K562 (cell line): ENCODE results near the gene DCAF6. TPM values are rescaled to one million over a fixed set of nuclear protein-coding genes. Genes with fewer than 3 reads are reported as not detected.
A peak's percentile ranks its signal among the peaks of the same experiment; 100 is the strongest.

Experiments
- BCOR ChIP-seq: fragments of 450-650 bp; IDR thresholded peaks from 2 replicates; pipeline ENCODE4 v1.6.1; 2016
- CCNT2 ChIP-seq: IDR thresholded peaks from 2 replicates; pipeline ENCODE4 v1.6.1; 2011; ENCODE audit warnings: borderline replicate concordance, low read depth, mild to moderate bottlenecking, moderate library complexity, mixed read lengths, low read length; ENCODE audit not compliant: insufficient read length; ENCODE audit errors: extremely low read depth
- CEBPB ChIP-seq: fragments of 450-650 bp; IDR thresholded peaks from 2 replicates; pipeline ENCODE4 v1.6.1; 2016; ENCODE audit warnings: missing genetic modification characterization, missing compliant biosample characterization
- CREB1 ChIP-seq, 2 experiments: sonication (generic) in 1 of 2; formaldehyde crosslinking in 1 of 2; IDR thresholded peaks; 2 replicates each; pipeline versions ENCODE4 v1.6.1 to v1.8.0; 2012 to 2022; ENCODE audit warnings: inconsistent platforms in 1 of 2, mild to moderate bottlenecking in 1 of 2, missing genetic modification reagents in 1 of 2, moderate library complexity in 1 of 2
- HIVEP1 ChIP-seq: fragments of 250-450 bp; sonication (Bioruptor Pico); IDR thresholded peaks from 2 replicates; pipeline ENCODE4 v1.4.0; 2020; ENCODE audit warnings: mild to moderate bottlenecking
- JUND ChIP-seq, 2 experiments: IDR thresholded peaks; 2 replicates in 1 of 2; 3 replicates in 1 of 2; pipeline ENCODE4 v1.6.1; 2011; ENCODE audit warnings: borderline replicate concordance in 2 of 2, low read depth in 2 of 2, low read length in 2 of 2, improper control_type of control experiment in 1 of 2, missing biosample characterization in 1 of 2, missing genetic modification characterization in 1 of 2, missing genetic modification reagents in 1 of 2
- MAFF ChIP-seq: IDR thresholded peaks from 2 replicates; pipeline ENCODE4 v1.6.1; 2012; ENCODE audit warnings: low read length, improper control_type of control experiment
- NFE2 ChIP-seq: IDR thresholded peaks from 2 replicates; pipeline ENCODE4 v1.6.1; 2014; ENCODE audit warnings: antibody characterized with exemption, low read depth
- SRSF7 ChIP-seq: fragments of 200-400 bp; formaldehyde crosslinking; optimal IDR thresholded peaks from 2 replicates; pipeline ENCODE3; 2017; ENCODE audit warnings: mild to moderate bottlenecking, low read depth, low read length
- TRIM24 ChIP-seq, 2 experiments: fragments of 450-650 bp; IDR thresholded peaks; 2 replicates each; pipeline ENCODE4 v1.6.1; 2016
- YBX1 ChIP-seq: fragments of 450-650 bp; IDR thresholded peaks from 2 replicates; pipeline ENCODE4 v1.7.1; 2016; ENCODE audit warnings: mild to moderate bottlenecking
- YY1 ChIP-seq, 3 experiments: IDR thresholded peaks; 2 replicates each; pipeline ENCODE4 v1.6.1; 2011; ENCODE audit warnings: low read length in 2 of 3, mild to moderate bottlenecking in 2 of 3, moderate library complexity in 2 of 3, borderline replicate concordance in 1 of 3, control low read depth in 1 of 3, low read depth in 1 of 3; ENCODE audit not compliant: insufficient read depth in 3 of 3, insufficient replicate concordance in 2 of 3, control insufficient read depth in 1 of 3, insufficient read length in 1 of 3; ENCODE audit errors: extremely low read depth in 1 of 3
- ZC3H8 ChIP-seq: fragments of 450-650 bp; IDR thresholded peaks from 2 replicates; pipeline ENCODE4 v1.6.1; 2017
- ZKSCAN8 ChIP-seq: fragments of 200-800 bp; sonication (Bioruptor generic); IDR thresholded peaks from 2 replicates; pipeline ENCODE4 v1.6.1; 2016; ENCODE audit warnings: missing genetic modification characterization, missing compliant biosample characterization
- ZNF316 ChIP-seq: fragments of 450-650 bp; IDR thresholded peaks from 2 replicates; pipeline ENCODE4 v1.6.1; 2016
- ZNF395 ChIP-seq: fragments of 200-800 bp; sonication (Bioruptor generic); IDR thresholded peaks from 2 replicates; pipeline ENCODE4 v1.6.1; 2017; ENCODE audit warnings: missing genetic modification characterization, missing compliant biosample characterization
- ZNF589 ChIP-seq: fragments of 200-800 bp; sonication (Bioruptor generic); IDR thresholded peaks from 2 replicates; pipeline ENCODE4 v1.6.1; 2016; ENCODE audit warnings: low read depth, missing genetic modification characterization, missing compliant biosample characterization
- ZNF740 ChIP-seq, 3 experiments: fragments of 200-800 bp in 1 of 3; sonication (Bioruptor generic) in 1 of 3; sonication (generic) in 1 of 3; formaldehyde crosslinking in 1 of 3; IDR thresholded peaks; 2 replicates each; pipeline versions ENCODE4 v1.6.1 to v1.8.0; 2016 to 2022; ENCODE audit warnings: mild to moderate bottlenecking in 2 of 3, missing compliant biosample characterization in 2 of 3, missing genetic modification characterization in 2 of 3, missing genetic modification reagents in 1 of 3
- polyA plus RNA-seq, 8 experiments: library from polyadenylated mRNA; depleted of rRNA in 4 of 8; stranded (reverse) in 5 of 8; unstranded in 3 of 8; fragments of >200 nt; fragmentation: Nextera tagmentation in 2 of 8; fragmentation: Illumina TruSeq in 1 of 8; extraction: Ambion mirVana in 2 of 8; extraction: Trizol in 1 of 8; gene quantifications; 2 replicates each; pipeline versions ENCODE4 v1.2.1 to v1.2.3, GENCODE V29; 2011 to 2014; ENCODE audit warnings: inconsistent platforms in 1 of 8, missing spikeins in 1 of 8
- total RNA-seq, 7 experiments: library from RNA; depleted of rRNA in 6 of 7; stranded (reverse); fragments of >200 nt in 6 of 7; fragmentation: Illumina TruSeq in 2 of 7; extraction: Trizol in 2 of 7; gene quantifications; 2 replicates each; pipeline versions ENCODE4 v1.2.1 to v1.2.3, GENCODE V29; 2011 to 2021; ENCODE audit warnings: low replicate concordance in 1 of 7
- TF ChIP-seq, protein P1 (sequence below): sonication (generic); formaldehyde crosslinking; IDR thresholded peaks from 2 replicates; pipeline ENCODE4 v1.8.1; 2022; ENCODE audit warnings: missing genetic modification reagents
- TF ChIP-seq, protein P2 (sequence below), 2 experiments: IDR thresholded peaks; 2 replicates each; pipeline ENCODE4 v1.6.1; 2012; ENCODE audit warnings: improper control_type of control experiment in 2 of 2, low read depth in 2 of 2, low read length in 2 of 2, borderline replicate concordance in 1 of 2

Gene DCAF6
- total and polyA plus RNA-seq, 9 of the 15 experiments (the other 6 are each of a cell fraction or from before 2014, with no cell fraction given) = 19.1 to 102 (median 46.3) TPM

GRCh38 chr1:167904652-167905130 is 31.8 kb upstream of the DCAF6 start (continued):
- TF ChIP-seq ZNF395 (CRISPR knock-in tag) (no peak), HIVEP1 (CRISPR knock-in tag) (no peak), MAFF (peak; percentile 34; the same call in 1 of the 2 replicates), CREB1 (IDR thresholded peaks at IDR 0.05) (no peak), CREB1 (CRISPR knock-in tag; IDR thresholded peaks at IDR 0.05) (no peak), YY1 (IDR thresholded peaks at IDR 0.05; ENCODE audit: borderline replicate concordance in 1 of 3, control insufficient read depth in 1 of 3, extremely low read depth in 1 of 3, insufficient read depth in 3 of 3, insufficient read length in 1 of 3, insufficient replicate concordance in 2 of 3, low read depth in 1 of 3, low read length in 2 of 3) (peak in 1 of 3 experiments; percentile 19), ZNF740 (CRISPR knock-in tag; IDR thresholded peaks at IDR 0.05) (no peak), ZNF740 (tag; IDR thresholded peaks at IDR 0.05) (no peak), SRSF7 (no peak), NFE2 (peak; percentile 51; the same call in 1 of the 2 replicates), ZNF589 (CRISPR knock-in tag) (no peak), CEBPB (tag) (no peak), ZNF316 (peak; percentile 33; the same call in 1 of the 2 replicates), YBX1 (no peak), ZKSCAN8 (CRISPR knock-in tag) (no peak), JUND (IDR thresholded peaks at IDR 0.05; ENCODE audit: borderline replicate concordance, low read depth, low read length) (peak; percentile 74; the same call in 1 of the 2 replicates), JUND (tag; IDR thresholded peaks at IDR 0.05; ENCODE audit: borderline replicate concordance, low read depth, low read length) (peak; percentile 65; the same call in 1 of the 3 replicates), TRIM24 (IDR thresholded peaks at IDR 0.05) (no peak), BCOR (no peak), ZC3H8 (no peak), CCNT2 (no peak)
- TF ChIP-seq, protein P1, sequence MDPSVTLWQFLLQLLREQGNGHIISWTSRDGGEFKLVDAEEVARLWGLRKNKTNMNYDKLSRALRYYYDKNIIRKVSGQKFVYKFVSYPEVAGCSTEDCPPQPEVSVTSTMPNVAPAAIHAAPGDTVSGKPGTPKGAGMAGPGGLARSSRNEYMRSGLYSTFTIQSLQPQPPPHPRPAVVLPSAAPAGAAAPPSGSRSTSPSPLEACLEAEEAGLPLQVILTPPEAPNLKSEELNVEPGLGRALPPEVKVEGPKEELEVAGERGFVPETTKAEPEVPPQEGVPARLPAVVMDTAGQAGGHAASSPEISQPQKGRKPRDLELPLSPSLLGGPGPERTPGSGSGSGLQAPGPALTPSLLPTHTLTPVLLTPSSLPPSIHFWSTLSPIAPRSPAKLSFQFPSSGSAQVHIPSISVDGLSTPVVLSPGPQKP = no peak
- TF ChIP-seq, protein P2, sequence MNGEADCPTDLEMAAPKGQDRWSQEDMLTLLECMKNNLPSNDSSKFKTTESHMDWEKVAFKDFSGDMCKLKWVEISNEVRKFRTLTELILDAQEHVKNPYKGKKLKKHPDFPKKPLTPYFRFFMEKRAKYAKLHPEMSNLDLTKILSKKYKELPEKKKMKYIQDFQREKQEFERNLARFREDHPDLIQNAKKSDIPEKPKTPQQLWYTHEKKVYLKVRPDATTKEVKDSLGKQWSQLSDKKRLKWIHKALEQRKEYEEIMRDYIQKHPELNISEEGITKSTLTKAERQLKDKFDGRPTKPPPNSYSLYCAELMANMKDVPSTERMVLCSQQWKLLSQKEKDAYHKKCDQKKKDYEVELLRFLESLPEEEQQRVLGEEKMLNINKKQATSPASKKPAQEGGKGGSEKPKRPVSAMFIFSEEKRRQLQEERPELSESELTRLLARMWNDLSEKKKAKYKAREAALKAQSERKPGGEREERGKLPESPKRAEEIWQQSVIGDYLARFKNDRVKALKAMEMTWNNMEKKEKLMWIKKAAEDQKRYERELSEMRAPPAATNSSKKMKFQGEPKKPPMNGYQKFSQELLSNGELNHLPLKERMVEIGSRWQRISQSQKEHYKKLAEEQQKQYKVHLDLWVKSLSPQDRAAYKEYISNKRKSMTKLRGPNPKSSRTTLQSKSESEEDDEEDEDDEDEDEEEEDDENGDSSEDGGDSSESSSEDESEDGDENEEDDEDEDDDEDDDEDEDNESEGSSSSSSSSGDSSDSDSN (IDR thresholded peaks at IDR 0.05; ENCODE audit: borderline replicate concordance in 1 of 2, low read depth in 2 of 2, low read length in 2 of 2) = 0 out of 4 replicates have a peak, but pooled peaks of 1 of the 2 experiments have one; percentile 49
